GM12878 (cell line): ENCODE results near the gene TMEM132D. TPM values are rescaled to one million over a fixed set of nuclear protein-coding genes. Genes with fewer than 3 reads are reported as not detected.
A peak's percentile ranks its signal among the peaks of the same experiment; 100 is the strongest.

Experiments used
- BCL11A ChIP-seq: IDR thresholded peaks from 2 replicates; pipeline ENCODE4 v1.6.1; 2011; ENCODE audit warnings: low read depth, low read length
- JUNB ChIP-seq: IDR thresholded peaks from 2 replicates; pipeline ENCODE4 v1.6.1; 2016; ENCODE audit warnings: antibody characterized with exemption, mild to moderate bottlenecking
- MEF2B ChIP-seq: fragments of 450-650 bp; IDR thresholded peaks from 2 replicates; pipeline ENCODE4 v1.6.1; 2018; ENCODE audit warnings: mild to moderate bottlenecking, moderate library complexity; ENCODE audit not compliant: partially characterized antibody, poor library complexity, severe bottlenecking
- MTA3 ChIP-seq: IDR thresholded peaks from 2 replicates; pipeline ENCODE4 v1.6.1; 2012; ENCODE audit warnings: low read length, inconsistent platforms, borderline replicate concordance
- NRF1 ChIP-seq: conservative IDR thresholded peaks from 2 replicates; pipeline ENCODE4 v1.6.1; 2011; ENCODE audit warnings: mild to moderate bottlenecking, low read depth, low read length, improper control_type of control experiment
- RAD21 ChIP-seq: IDR thresholded peaks from 2 replicates; pipeline ENCODE4 v1.6.1; 2011; ENCODE audit warnings: mild to moderate bottlenecking, low read depth, low read length, moderate library complexity; ENCODE audit not compliant: insufficient read depth
- polyA plus RNA-seq, 11 experiments: library from polyadenylated mRNA; depleted of rRNA in 4 of 11; unstranded in 6 of 11; stranded (reverse) in 5 of 11; fragments of >200 nt; fragmentation: Nextera tagmentation in 4 of 11; fragmentation: Illumina TruSeq in 1 of 11; extraction: Ambion mirVana in 4 of 11; extraction: Trizol in 1 of 11; gene quantifications; 1 replicate in 1 of 11; 2 replicates in 10 of 11; pipeline versions ENCODE4 v1.2.1 to v1.2.3, GENCODE V29; 2011 to 2016; ENCODE audit warnings: inconsistent platforms in 2 of 11, missing spikeins in 2 of 11, low read depth in 1 of 11
- total RNA-seq, 4 experiments: library from RNA; depleted of rRNA in 3 of 4; stranded (reverse); fragments of >200 nt in 3 of 4; fragmentation: Illumina TruSeq in 1 of 4; extraction: Trizol in 1 of 4; gene quantifications; 2 replicates each; pipeline versions ENCODE4 v1.2.1 to v1.2.3, GENCODE V29; 2013 to 2021
- TF ChIP-seq, protein P1 (sequence below): fragments of 450-650 bp; IDR thresholded peaks from 2 replicates; pipeline ENCODE4 v1.6.1; 2016; ENCODE audit warnings: mild to moderate bottlenecking, moderate library complexity, borderline replicate concordance
- TF ChIP-seq, protein P2 (sequence below): fragments of 450-650 bp; IDR thresholded peaks from 2 replicates; pipeline ENCODE4 v1.6.1; 2017; ENCODE audit warnings: mild to moderate bottlenecking, low read depth, inconsistent platforms; ENCODE audit not compliant: poor library complexity, severe bottlenecking
- TF ChIP-seq, protein P3 (sequence below): IDR thresholded peaks from 2 replicates; pipeline ENCODE4 v1.6.1; 2011; ENCODE audit warnings: borderline replicate concordance, low read depth, mild to moderate bottlenecking, moderate library complexity, low read length; ENCODE audit not compliant: insufficient read depth, poor library complexity, severe bottlenecking
- TF ChIP-seq, protein P4 (sequence below): fragments of 450-650 bp; IDR thresholded peaks from 2 replicates; pipeline ENCODE4 v1.6.1; 2016; ENCODE audit warnings: mild to moderate bottlenecking
- TF ChIP-seq, protein P5 (sequence below): fragments of 450-650 bp; IDR thresholded peaks from 2 replicates; pipeline ENCODE4 v1.6.1; 2017; ENCODE audit warnings: low read depth, mild to moderate bottlenecking, moderate library complexity
- TF ChIP-seq, protein P6 (sequence below): IDR thresholded peaks from 2 replicates; pipeline ENCODE4 v1.6.1; 2012; ENCODE audit warnings: low read depth, low read length, improper control_type of control experiment
- TF ChIP-seq, protein P7 (sequence below): IDR thresholded peaks from 2 replicates; pipeline ENCODE4 v1.6.1; 2012; ENCODE audit warnings: low read depth, low read length, improper control_type of control experiment
- TF ChIP-seq, protein P8 (sequence below): IDR thresholded peaks from 2 replicates; pipeline ENCODE4 v1.6.1; 2012; ENCODE audit warnings: low read length, inconsistent platforms

TMEM132D gene
- total and polyA plus RNA-seq, 10 of the 15 experiments (the other 5 are each of a cell fraction or from before 2014, with no cell fraction given): under 0.01 to 0.12 (median 0.02) TPM; not detected in 3

DNA sequence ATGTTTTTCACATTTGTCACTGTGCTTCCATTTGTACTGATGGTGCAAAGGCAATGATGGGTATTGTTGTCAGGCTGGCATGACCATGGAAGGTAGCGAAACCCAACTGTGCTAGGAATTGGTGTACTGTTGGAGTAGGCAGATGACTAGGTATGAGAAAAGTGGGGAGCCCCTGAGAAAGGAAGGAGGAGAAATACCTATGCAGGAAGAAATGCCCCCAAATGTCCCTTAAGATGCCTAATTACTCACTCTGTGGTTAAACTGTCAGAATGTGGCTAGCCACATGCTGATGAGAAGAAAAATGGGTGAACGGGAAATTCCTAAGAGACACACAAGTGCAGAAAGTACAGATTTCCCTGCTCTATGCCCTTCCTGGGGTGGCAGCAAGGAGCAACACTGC, 339.1 kb downstream of the TMEM132D start (continued):
- TF ChIP-seq NRF1 (no peak), MTA3 (no peak), BCL11A (peak; percentile 89), MEF2B (peak; percentile 32), RAD21 (0 out of 2 replicates have a peak, but pooled peaks have one; percentile 7), JUNB (peak; percentile 14; the same call in 1 of the 2 replicates)
- TF ChIP-seq, protein P1, sequence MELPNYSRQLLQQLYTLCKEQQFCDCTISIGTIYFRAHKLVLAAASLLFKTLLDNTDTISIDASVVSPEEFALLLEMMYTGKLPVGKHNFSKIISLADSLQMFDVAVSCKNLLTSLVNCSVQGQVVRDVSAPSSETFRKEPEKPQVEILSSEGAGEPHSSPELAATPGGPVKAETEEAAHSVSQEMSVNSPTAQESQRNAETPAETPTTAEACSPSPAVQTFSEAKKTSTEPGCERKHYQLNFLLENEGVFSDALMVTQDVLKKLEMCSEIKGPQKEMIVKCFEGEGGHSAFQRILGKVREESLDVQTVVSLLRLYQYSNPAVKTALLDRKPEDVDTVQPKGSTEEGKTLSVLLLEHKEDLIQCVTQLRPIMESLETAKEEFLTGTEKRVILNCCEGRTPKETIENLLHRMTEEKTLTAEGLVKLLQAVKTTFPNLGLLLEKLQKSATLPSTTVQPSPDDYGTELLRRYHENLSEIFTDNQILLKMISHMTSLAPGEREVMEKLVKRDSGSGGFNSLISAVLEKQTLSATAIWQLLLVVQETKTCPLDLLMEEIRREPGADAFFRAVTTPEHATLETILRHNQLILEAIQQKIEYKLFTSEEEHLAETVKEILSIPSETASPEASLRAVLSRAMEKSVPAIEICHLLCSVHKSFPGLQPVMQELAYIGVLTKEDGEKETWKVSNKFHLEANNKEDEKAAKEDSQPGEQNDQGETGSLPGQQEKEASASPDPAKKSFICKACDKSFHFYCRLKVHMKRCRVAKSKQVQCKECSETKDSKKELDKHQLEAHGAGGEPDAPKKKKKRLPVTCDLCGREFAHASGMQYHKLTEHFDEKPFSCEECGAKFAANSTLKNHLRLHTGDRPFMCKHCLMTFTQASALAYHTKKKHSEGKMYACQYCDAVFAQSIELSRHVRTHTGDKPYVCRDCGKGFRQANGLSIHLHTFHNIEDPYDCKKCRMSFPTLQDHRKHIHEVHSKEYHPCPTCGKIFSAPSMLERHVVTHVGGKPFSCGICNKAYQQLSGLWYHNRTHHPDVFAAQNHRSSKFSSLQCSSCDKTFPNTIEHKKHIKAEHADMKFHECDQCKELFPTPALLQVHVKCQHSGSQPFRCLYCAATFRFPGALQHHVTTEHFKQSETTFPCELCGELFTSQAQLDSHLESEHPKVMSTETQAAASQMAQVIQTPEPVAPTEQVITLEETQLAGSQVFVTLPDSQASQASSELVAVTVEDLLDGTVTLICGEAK: no peak
- TF ChIP-seq, protein P2, sequence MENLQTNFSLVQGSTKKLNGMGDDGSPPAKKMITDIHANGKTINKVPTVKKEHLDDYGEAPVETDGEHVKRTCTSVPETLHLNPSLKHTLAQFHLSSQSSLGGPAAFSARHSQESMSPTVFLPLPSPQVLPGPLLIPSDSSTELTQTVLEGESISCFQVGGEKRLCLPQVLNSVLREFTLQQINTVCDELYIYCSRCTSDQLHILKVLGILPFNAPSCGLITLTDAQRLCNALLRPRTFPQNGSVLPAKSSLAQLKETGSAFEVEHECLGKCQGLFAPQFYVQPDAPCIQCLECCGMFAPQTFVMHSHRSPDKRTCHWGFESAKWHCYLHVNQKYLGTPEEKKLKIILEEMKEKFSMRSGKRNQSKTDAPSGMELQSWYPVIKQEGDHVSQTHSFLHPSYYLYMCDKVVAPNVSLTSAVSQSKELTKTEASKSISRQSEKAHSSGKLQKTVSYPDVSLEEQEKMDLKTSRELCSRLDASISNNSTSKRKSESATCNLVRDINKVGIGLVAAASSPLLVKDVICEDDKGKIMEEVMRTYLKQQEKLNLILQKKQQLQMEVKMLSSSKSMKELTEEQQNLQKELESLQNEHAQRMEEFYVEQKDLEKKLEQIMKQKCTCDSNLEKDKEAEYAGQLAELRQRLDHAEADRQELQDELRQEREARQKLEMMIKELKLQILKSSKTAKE: no peak
- TF ChIP-seq, protein P3, sequence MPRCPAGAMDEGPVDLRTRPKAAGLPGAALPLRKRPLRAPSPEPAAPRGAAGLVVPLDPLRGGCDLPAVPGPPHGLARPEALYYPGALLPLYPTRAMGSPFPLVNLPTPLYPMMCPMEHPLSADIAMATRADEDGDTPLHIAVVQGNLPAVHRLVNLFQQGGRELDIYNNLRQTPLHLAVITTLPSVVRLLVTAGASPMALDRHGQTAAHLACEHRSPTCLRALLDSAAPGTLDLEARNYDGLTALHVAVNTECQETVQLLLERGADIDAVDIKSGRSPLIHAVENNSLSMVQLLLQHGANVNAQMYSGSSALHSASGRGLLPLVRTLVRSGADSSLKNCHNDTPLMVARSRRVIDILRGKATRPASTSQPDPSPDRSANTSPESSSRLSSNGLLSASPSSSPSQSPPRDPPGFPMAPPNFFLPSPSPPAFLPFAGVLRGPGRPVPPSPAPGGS: no peak
- TF ChIP-seq, protein P4, sequence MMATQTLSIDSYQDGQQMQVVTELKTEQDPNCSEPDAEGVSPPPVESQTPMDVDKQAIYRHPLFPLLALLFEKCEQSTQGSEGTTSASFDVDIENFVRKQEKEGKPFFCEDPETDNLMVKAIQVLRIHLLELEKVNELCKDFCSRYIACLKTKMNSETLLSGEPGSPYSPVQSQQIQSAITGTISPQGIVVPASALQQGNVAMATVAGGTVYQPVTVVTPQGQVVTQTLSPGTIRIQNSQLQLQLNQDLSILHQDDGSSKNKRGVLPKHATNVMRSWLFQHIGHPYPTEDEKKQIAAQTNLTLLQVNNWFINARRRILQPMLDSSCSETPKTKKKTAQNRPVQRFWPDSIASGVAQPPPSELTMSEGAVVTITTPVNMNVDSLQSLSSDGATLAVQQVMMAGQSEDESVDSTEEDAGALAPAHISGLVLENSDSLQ: peak; percentile 62
- TF ChIP-seq, protein P5, sequence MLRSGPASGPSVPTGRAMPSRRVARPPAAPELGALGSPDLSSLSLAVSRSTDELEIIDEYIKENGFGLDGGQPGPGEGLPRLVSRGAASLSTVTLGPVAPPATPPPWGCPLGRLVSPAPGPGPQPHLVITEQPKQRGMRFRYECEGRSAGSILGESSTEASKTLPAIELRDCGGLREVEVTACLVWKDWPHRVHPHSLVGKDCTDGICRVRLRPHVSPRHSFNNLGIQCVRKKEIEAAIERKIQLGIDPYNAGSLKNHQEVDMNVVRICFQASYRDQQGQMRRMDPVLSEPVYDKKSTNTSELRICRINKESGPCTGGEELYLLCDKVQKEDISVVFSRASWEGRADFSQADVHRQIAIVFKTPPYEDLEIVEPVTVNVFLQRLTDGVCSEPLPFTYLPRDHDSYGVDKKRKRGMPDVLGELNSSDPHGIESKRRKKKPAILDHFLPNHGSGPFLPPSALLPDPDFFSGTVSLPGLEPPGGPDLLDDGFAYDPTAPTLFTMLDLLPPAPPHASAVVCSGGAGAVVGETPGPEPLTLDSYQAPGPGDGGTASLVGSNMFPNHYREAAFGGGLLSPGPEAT: peak; percentile 30; the same call in 1 of the 2 replicates
- TF ChIP-seq, protein P6, sequence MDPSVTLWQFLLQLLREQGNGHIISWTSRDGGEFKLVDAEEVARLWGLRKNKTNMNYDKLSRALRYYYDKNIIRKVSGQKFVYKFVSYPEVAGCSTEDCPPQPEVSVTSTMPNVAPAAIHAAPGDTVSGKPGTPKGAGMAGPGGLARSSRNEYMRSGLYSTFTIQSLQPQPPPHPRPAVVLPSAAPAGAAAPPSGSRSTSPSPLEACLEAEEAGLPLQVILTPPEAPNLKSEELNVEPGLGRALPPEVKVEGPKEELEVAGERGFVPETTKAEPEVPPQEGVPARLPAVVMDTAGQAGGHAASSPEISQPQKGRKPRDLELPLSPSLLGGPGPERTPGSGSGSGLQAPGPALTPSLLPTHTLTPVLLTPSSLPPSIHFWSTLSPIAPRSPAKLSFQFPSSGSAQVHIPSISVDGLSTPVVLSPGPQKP: no peak
- TF ChIP-seq, protein P7, sequence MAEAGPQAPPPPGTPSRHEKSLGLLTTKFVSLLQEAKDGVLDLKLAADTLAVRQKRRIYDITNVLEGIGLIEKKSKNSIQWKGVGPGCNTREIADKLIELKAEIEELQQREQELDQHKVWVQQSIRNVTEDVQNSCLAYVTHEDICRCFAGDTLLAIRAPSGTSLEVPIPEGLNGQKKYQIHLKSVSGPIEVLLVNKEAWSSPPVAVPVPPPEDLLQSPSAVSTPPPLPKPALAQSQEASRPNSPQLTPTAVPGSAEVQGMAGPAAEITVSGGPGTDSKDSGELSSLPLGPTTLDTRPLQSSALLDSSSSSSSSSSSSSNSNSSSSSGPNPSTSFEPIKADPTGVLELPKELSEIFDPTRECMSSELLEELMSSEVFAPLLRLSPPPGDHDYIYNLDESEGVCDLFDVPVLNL: no peak
- TF ChIP-seq, protein P8, sequence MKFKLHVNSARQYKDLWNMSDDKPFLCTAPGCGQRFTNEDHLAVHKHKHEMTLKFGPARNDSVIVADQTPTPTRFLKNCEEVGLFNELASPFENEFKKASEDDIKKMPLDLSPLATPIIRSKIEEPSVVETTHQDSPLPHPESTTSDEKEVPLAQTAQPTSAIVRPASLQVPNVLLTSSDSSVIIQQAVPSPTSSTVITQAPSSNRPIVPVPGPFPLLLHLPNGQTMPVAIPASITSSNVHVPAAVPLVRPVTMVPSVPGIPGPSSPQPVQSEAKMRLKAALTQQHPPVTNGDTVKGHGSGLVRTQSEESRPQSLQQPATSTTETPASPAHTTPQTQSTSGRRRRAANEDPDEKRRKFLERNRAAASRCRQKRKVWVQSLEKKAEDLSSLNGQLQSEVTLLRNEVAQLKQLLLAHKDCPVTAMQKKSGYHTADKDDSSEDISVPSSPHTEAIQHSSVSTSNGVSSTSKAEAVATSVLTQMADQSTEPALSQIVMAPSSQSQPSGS: peak; percentile 43; the same call in 1 of the 2 replicates
